NCI-H2196 (cell line): ENCODE results near the gene SLC35G3.
A peak's percentile ranks its signal among the peaks of the same experiment; 100 is the strongest.
"Not testable (repeated sequence)": the region's sequence is repeated elsewhere in the genome, so short reads cannot be mapped to it uniquely, and the experiment has no call there.

ENCODE experiments used
- DNase-seq: peaks from one replicate; lab custom pipeline; 2025; ENCODE audit not compliant: unreplicated experiment; lab: John Stamatoyannopoulos, UW

The SLC35G3 gene

DNA sequence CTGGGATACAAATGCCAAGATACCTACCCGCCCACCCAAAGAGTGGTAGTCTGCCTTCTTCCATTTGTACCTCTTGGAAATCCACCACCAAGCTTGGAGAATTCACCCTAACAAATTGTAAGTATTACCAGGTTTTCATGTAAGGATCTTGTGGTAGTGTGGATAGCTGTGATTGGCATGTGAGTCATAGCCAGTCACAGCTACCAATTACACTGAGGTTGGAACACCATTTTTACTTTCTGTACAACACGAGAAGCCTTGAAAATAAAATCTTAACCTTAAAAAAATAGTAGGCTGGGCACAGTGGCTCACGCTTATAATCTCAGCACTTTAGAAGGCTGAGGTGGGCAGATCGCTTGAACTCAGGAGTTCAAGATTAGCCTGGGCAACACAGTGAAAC lies 18.5 kb upstream of the SLC35G3 start:
- no peak for DNase-seq

DNA sequence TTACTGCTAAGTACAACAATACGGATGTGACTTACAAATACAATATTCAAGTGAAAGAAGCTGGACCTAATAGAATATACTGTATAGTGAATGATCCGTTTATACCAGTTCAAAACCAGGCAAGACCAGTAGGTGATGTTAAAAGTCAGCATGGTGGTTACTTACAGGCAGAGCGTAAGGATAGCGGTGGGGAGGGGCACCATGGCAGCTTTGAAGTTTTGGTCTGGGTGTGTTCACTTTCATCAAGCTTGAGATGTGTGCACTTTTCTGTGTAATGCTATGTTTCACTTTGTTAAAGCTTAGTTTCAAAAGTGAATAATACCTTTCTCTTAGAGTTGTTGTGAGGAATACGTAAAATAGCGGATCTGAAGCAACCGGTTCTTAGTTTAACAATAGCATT lies 16.5 kb upstream of the SLC35G3 start:
- DNase-seq = no peak

DNA sequence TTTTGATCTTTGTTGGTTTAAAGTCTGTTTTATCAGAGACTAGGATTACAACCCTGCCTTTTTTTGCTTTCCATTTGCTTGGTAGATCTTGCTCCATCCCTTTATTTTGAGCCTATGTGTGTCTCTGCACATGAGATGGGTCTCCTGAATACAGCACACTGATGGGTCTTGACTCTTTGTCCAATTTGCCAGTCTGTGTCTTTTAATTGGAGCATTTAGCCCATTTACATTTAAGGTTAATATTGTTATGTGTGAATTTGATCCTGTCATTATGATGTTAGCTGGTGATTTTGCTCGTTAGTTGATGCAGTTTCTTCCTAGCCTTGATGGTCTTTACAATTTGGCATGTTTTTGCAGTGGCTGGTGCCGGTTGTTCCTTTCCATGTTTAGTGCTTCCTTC lies 8.4 kb upstream of the SLC35G3 start:
- not testable (repeated sequence) for DNase-seq

DNA sequence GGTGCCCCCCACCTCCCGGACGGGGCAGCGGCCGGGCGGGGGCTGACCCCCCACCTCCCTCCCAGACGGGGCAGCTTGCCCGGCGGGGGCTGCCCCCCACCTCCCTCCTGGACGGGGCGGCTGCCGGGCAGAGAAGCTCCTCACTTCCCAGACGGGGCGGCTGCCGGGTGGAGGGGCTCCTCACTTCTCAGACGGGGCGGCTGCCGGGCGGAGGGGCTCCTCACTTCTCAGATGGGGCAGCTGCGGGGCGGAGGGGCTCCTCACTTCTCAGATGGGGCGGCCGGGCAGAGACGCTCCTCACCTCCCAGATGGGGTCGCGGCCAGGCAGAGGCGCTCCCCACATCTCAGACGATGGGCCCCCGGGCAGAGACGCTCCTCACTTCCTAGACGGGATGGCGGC lies 869 bp upstream of the SLC35G3 start:
- not testable (repeated sequence) for DNase-seq

DNA sequence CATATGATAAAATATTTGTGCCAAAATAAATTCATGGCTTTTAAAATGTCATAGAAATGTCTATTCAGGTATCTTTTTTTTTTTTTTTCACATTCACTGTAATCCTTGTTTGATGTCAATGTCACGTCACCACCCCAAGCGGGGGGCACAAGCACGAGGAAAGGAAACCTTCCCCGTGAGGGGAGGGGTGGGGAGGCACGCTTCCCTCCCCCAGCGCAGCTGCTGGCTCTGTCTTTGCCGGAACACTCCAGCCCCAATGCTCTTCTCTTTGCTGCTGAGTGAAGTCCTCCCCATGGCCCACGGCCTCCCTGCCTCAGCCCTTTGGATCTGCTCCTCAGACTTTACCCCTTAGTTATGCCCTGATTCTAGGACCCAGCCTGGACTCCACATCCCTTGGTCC lies 1.5 kb downstream of the SLC35G3 start:
- DNase-seq = no peak

DNA sequence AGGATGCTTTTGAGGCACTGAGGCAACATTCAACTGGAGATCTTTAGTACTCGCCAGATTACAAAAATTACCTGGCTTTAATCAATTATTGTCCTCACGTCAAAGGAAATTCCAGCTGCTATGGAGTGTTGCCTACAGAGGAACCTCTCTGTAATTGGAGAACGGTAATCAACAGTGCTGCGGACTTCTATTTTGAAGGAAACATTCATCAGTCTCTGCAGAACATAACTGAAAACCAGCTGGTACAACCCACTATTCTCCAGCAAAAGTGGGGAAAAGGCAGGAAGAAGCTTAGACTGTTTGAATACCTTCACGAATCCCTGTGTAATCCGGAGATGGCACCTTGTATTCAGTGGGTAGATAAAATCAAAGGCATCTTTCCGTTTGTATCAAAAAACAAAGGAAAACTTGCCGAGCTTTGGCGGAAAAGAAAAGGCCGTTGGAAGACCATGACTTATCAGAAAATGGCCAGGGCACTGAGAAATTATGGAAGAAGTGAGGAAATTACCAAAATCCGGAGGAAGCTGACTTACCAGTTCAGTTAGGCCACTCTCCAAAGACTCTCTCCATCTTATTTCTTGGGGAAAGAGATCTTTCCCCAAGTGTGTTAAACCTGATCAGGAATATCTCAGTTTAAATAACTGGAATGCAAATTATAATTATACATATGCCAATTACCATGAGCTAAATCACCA lies 3.0 kb downstream of the SLC35G3 start:
- no peak for DNase-seq

DNA sequence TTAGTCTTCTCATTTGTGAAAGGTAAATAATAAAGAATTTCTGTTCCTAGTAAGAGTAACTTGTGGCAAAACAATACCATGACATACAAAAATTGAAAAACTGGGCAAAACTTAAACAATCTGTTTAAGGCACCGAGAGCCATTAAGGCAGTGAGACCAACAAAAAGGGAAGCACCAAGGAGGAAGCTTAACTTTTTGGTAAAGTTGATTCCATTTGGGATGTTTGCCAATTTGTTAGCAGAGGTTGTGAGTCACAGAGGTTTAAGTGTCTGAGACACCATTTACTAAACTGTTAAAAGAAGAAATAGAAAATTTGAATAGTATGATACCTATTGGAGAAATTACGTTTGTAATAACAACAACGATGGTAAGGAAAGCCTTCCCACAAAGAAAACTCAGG lies 4.9 kb downstream of the SLC35G3 start:
- DNase-seq = no peak

DNA sequence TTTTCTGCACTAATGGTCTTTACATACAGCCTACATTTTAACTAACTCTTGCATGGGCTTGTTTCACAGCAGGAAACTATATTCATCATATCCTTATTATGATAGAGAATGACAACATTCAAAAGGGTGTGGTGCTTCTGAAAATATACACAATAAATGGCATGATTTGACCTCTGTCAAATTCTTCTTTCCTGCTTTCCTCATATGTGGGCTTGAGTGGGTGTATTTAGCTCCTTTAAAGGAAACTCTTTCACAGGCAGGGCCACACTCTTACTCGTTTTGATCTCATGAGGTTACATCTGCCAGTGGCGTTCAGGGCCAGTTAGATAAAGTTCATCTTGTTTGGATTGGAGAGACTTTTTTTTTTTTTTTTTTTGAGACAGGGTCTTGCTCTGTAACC lies 6.1 kb downstream of the SLC35G3 start:
- no peak for DNase-seq

DNA sequence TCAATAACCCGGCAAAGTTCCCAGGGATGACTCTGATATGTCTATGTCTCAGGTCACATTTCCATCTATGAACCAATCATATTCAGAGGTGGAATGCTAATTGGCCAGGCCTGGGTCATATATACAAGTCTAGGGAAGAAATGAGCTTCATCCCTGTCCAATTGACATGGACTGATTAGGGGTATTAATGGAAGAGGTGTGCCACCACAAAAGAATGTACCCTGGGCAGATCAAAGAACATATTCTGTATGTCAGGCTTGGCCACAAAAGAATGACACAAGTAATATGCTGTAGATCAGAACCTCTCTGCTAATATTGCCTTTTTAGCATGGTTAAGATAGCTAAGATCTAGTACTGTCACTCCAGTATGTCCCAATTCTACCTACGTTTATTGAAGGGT lies 6.7 kb downstream of the SLC35G3 start:
- no peak for DNase-seq

DNA sequence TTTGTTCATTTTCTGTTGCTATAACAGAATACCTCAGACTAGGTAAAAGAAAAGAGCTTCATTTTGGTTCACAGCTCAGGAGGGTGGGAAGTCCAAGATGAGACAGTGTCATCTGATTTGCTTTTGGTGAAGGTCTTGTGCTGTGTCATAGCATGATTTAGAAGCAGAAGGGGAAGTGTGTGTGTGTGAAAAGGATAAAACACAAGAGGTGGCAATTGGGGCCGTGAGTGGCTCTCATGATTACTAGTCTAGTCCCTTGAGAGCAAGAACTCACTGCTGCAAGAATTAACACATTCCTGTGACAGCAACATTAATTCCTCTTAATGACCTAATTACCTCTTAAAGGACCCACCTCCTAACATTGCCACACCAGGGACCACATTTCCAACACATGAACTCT lies 8.3 kb downstream of the SLC35G3 start:
- no peak for DNase-seq

DNA sequence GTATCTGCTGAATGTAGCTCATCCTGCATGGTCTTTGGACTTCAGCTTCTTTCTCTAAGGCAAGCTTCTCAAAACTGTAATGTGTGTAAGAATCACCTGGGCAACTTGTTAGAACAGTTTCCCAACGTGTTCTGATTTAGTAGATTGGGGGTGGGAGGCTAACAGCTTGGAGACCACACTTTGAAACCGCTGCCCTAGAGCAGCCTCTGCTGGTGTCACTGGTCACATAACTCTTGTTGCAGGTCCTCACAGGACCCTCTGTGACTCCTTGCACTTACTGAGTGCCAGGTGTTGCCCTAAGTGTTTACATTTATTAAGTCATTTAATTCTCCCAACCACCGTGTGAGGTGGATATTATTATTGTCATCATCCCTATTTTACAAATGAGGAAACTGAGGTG lies 9.9 kb downstream of the SLC35G3 start:
- DNase-seq = no peak

DNA sequence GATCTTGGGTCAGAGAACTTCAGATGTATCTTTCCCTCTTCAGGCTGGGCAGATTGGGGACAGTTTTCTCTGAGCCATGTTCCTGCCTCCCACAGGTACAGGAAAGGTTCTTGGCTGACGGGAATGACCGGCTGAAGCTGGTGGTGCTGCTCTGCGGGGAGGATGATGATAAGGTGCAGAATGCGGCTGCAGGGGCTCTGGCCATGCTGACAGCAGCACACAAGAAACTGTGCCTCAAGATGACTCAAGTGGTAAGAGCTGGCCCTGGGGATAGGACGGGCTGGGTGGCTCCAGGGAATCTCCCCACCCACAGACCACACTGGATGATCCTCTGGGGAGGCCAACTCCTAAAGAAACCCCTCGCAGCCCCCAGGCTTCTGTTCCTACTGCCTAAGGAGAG lies 10.9 kb downstream of the SLC35G3 start:
- DNase-seq = no peak

DNA sequence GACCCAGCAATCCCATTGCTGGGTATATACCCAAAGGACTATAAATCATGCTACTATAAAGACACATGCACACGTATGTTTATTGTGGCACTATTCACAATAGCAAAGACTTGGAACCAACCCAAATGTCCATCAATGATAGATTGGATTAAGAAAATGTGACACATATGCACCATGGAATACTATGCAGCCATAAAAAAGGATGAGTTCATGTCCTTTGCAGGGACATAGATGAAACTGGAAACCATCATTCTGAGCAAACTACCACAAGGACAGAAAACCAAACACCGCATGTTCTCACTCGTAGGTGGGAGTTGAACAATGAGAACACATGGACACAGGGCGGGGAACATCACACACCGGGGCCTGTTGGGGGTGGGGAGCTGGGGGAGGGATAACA lies 14.8 kb downstream of the SLC35G3 start:
- DNase-seq = not testable (repeated sequence)

DNA sequence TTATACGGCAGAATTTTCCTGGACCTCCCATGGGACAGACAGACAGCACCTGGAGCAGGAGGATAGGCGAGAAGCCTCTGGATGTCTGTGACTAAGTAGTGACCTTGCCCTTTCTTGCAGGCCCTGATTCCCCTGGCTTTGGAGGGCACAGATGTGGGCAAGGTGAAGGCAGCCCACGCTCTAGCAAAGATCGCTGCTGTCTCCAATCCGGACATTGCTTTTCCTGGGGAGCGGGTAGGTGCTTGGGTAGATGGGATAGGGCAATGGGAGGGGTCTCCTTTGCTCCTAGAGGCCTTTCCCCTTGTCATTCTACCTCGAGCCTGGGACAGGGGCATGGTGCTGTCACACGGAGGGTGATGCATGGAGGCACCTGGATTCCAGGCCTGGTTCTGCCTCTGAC lies 17.3 kb downstream of the SLC35G3 start:
- DNase-seq = no peak

DNA sequence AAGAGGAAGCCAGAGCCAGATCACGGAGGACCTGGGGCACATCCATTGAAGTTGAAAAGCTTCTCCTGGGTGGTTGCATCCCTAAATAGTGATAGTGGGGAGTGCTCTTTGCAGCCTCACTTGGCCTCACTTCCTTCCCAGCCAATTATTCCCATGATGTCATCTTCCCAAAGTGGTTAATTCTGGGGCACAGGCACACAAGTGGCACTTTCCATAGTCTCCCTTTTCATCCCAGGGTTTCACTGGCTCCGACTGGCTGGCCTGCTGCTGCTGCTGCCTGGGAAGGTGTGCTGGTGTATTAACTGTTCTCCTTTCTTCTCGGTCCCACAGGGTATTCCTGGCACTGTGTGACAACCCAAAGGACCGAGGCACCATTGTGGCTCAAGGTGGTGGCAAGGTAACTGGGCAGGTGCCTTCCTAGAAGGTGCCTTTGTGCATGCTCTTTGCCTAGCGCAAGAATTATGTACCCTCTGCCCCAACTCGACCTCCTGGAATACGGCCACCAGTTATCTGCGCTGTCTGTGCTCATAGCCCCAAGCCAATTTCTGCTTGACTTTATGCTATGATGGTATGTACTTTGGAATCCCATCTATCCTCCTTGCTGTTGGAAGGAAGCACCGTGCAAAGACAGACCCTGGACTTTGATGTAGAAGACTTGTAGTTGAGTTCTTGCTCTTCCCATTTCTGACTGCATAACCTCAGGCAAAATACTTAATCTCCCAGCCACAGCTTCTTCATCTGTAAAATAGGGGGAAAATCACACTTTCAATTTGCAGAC lies 18.4 kb downstream of the SLC35G3 start:
- DNase-seq = no peak

DNA sequence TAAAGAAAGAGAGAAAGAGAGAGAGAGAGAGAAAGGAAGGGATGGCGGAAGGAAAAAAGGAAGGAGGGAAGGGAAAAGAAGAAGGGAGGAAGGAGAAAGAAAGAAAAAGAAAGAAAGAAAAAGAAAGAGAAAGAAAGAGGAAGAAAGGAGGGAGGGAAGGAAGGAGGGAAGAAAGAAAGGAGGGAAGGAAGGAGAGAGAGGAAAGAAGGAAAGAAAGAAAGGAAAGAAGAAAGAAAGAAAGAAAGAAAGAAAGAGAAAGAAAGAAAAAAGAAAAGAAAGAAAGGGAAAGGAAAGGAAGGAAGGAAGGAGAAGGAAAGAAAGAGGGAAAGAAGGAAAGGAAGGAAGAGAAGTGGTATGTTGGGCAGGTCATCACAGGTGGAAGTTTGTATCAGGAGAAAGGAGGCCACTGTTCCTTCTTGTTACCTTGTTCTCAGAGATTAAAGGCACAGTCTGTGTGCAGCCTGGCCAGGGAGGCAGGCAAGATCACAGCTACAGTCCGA lies 19.3 kb downstream of the SLC35G3 start:
- DNase-seq = no peak

DNA sequence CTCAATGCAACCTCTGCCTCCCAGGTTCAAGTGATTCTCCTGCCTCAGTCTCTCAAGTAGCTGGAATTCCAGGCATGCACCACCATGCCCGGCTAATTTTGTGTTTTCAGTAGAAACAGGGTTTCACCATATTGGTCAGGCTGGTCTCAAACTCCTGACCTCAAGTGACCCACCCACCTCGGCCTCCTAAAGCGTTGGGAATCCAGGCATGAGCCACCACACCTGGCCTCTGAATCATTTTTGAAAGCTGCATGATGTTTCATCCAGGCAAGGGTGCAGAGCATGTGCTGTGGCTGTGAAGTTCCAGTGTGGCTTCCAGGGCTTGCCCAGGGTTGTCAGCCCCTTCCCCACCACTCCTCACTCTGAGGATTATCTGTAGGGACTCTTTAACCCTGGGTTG lies 21.9 kb downstream of the SLC35G3 start:
- DNase-seq = not testable (repeated sequence)

DNA sequence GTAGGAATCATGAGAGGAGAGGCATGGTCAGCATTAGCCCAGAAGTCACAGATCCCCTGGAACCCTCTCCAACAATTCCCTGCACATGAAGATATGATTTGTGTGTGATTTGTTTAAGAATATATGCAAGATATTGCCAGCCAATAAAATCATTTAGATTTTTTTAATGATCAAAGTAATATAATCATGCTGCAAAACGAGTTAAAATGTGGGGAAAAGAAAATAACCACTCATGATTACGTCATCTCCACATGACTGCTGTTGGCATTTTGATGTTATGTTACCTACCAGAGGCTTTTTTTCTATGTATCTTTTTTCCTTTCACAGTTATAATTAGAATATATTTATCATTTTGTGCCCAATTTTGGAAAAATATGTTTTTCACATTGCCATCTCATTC lies 22.4 kb downstream of the SLC35G3 start:
- no peak for DNase-seq

DNA sequence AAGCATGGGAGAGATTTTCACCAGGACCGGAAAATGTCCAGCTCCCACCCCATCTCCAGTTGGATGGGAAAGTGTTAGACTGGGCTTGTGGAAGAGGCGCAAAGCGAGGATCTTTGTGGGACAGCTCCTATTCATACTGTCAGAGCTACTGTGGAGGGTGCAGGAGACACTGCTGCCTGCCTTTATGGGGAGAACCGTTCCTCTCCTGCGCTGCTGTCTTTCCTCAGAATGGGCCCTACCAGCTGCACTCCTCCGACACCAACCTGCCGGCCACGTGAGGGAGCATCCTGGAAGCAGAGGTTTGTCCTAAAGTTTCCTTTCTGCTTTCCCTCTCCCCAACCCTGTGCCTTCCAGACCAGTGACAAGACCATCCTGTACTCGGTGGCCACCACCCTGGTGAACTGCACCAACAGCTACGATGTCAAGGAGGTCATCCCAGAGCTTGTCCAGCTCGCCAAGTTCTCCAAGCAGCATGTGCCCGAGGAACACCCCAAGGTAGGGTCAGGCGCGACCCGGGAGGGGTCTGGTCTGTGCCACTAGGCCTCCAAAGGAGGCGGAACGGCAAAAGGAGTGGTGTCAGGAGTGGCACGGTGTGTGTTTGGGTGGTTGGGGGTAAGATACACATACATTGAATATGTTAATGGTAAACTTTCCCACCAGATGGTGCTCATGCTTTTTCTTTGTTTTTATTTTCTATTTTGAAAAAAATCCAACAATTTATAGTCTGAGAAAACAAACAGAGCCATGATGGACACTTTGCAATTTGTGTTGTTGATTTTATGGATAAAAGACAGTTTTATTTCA lies 23.0 kb downstream of the SLC35G3 start:
- DNase-seq = peak; percentile 0

DNA sequence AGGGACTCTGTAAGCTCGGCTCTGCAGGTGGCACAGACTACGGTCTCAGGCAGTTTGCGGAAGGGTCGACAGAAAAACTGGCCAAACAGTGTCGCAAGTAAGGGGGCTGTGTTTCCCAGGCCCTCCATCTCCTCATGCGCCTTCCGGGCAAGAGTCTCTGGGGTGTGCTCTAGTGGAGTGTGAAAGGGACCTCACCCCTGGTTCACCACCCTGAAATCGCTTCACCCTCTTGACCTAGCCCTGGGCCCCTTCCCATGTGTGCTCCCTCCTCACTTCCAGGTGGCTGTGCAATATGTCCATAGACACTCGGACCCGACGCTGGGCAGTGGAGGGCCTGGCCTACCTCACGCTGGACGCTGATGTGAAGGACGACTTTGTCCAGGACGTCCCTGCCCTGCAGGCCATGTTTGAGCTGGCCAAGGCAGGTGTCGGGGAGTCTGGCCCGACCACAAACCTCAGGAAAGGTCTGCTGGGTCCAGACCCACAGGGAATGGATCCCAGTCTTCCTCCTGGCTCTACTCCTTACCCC lies 24.3 kb downstream of the SLC35G3 start:
- DNase-seq = no peak

DNA sequence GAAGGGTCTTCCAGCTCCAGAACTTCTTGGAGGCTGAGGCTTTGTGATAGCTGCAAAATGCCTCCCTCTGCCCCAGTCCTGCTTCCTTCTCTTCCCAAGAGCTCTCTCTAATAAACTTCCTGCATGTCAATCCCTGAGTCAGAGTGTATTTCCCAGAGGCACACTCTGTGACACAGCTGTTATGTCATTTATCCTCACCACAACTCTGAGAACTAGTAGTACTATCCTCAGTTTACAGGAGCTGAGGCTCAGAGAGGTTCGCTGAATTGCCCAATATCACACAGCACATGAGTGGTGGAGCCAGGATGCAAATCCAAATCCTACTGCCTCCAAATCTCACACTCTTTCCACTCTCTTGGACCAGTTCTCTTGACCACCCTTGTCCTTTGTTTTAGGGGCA lies 26.5 kb downstream of the SLC35G3 start:
- no peak for DNase-seq
